GM23338 (cell line): ENCODE results near the gene SPP1. TPM values are rescaled to one million over a fixed set of nuclear protein-coding genes. Genes with fewer than 3 reads are reported as not detected.

Source experiments
- ATAC-seq: fragments of 200-7000 bp; cut with Tn5 transposase; 3 replicates; pipeline ENCODE4 v1.9.1; 2020
- DNase-seq: peaks from one replicate; pipeline ENCODE4 v3.0.0-alpha.2; 2015; ENCODE audit warnings: low spot score
- H2AFZ ChIP-seq: fragments of 200-600 bp; sonication (generic); 2 replicates; pipeline ENCODE4 v1.8.0; 2016; ENCODE audit warnings: antibody characterized with exemption, mild to moderate bottlenecking, moderate library complexity
- H3F3A ChIP-seq: fragments of 200-600 bp; sonication (generic); replicated peaks from 2 replicates; pipeline ENCODE4 v1.8.0; 2017; ENCODE audit warnings: antibody characterized with exemption, mixed run types, low read depth
- H3K27ac ChIP-seq: fragments of 200-600 bp; sonication (generic); 2 replicates; pipeline ENCODE4 v1.6.1; 2016; ENCODE audit warnings: low read depth
- H3K27me3 ChIP-seq: fragments of 200-600 bp; sonication (generic); 2 replicates; pipeline ENCODE4 v1.8.0; 2016; ENCODE audit warnings: mild to moderate bottlenecking, mixed run types, moderate library complexity; ENCODE audit not compliant: insufficient read depth
- H3K36me3 ChIP-seq: fragments of 200-600 bp; sonication (generic); 2 replicates; pipeline ENCODE4 v1.8.0; 2016; ENCODE audit warnings: mild to moderate bottlenecking; ENCODE audit not compliant: insufficient read depth
- H3K4me1 ChIP-seq: fragments of 200-600 bp; sonication (generic); 2 replicates; pipeline ENCODE4 v1.8.0; 2016; ENCODE audit warnings: mild to moderate bottlenecking, moderate library complexity; ENCODE audit not compliant: insufficient read depth
- H3K4me2 ChIP-seq: fragments of 200-600 bp; sonication (generic); 2 replicates; pipeline ENCODE4 v1.7.1; 2017; ENCODE audit warnings: mixed run types
- H3K4me3 ChIP-seq: fragments of 200-600 bp; sonication (generic); 2 replicates; pipeline ENCODE4 v1.6.1; 2016; ENCODE audit warnings: mixed run types
- H3K79me2 ChIP-seq: fragments of 200-600 bp; sonication (generic); replicated peaks from 2 replicates; pipeline ENCODE4 v1.8.0; 2017; ENCODE audit warnings: mild to moderate bottlenecking; ENCODE audit not compliant: insufficient read depth
- H3K9me2 ChIP-seq: fragments of 200-600 bp; sonication (generic); 2 replicates; pipeline ENCODE4 v1.8.0; 2017; ENCODE audit not compliant: insufficient read depth
- H4K20me1 ChIP-seq: fragments of 200-600 bp; sonication (generic); replicated peaks from 2 replicates; pipeline ENCODE4 v1.8.0; 2017; ENCODE audit warnings: mild to moderate bottlenecking; ENCODE audit not compliant: insufficient read depth
- H3K27ac Mint-ChIP-seq: 2 replicates; pipeline ENCODE4 v1.8.0; 2020; ENCODE audit warnings: inconsistent platforms, mild to moderate bottlenecking, moderate library complexity, mixed read lengths
- H3K27me3 Mint-ChIP-seq: 3 replicates; pipeline ENCODE4 v1.8.0; 2022; ENCODE audit warnings: low read depth, mild to moderate bottlenecking, moderate library complexity, mixed read lengths, inconsistent platforms; ENCODE audit not compliant: insufficient read depth, poor library complexity
- H3K36me3 Mint-ChIP-seq: 3 replicates; pipeline ENCODE4 v1.8.0; 2021; ENCODE audit warnings: low read depth, mild to moderate bottlenecking, inconsistent platforms, moderate library complexity, mixed read lengths
- H3K4me1 Mint-ChIP-seq: 3 replicates; pipeline ENCODE4 v1.8.0; 2020; ENCODE audit warnings: mild to moderate bottlenecking, inconsistent platforms, mixed read lengths
- H3K4me3 Mint-ChIP-seq: 3 replicates; pipeline ENCODE4 v1.8.0; 2021; ENCODE audit warnings: moderate library complexity, mild to moderate bottlenecking, inconsistent platforms, mixed read lengths
- H3K9me3 Mint-ChIP-seq: 3 replicates; pipeline ENCODE4 v1.8.0; 2020; ENCODE audit warnings: moderate library complexity, mild to moderate bottlenecking, inconsistent platforms, mixed read lengths
- CREB1 ChIP-seq: fragments of 250-450 bp; sonication (Bioruptor Pico); IDR thresholded peaks from 2 replicates; pipeline ENCODE4 v1.5.0; 2020; ENCODE audit warnings: low read depth, mild to moderate bottlenecking, moderate library complexity
- CTCF ChIP-seq, 2 experiments: fragments of 200-600 bp in 1 of 2; sonication (generic) in 1 of 2; conservative IDR thresholded peaks; 2 replicates each; pipeline versions ENCODE4 v1.5.1 to v1.6.1; 2016 to 2017; ENCODE audit warnings: antibody characterized with exemption in 2 of 2, low read depth in 2 of 2, mild to moderate bottlenecking in 2 of 2, moderate library complexity in 1 of 2
- EZH2 ChIP-seq: fragments of 200-600 bp; sonication (generic); IDR thresholded peaks from one replicate; pipeline ENCODE4 v1.8.0; 2017; ENCODE audit warnings: antibody characterized with exemption, mild to moderate bottlenecking, low read depth; ENCODE audit not compliant: unreplicated experiment
- EZH2phosphoT487 ChIP-seq: fragments of 200-600 bp; sonication (generic); IDR thresholded peaks from one replicate; pipeline ENCODE4 v1.8.1; 2018; ENCODE audit warnings: antibody characterized with exemption; ENCODE audit not compliant: unreplicated experiment
- JUNB ChIP-seq: IDR thresholded peaks from one replicate; pipeline ENCODE4 v1.6.1; 2016; ENCODE audit warnings: antibody characterized with exemption; ENCODE audit not compliant: unreplicated experiment
- NANOG ChIP-seq: IDR thresholded peaks from 2 replicates; pipeline ENCODE4 v1.6.1; 2016; ENCODE audit warnings: antibody characterized with exemption, borderline replicate concordance
- POLR2AphosphoS5 ChIP-seq: IDR thresholded peaks from 2 replicates; pipeline ENCODE4 v1.6.1; 2016; ENCODE audit warnings: antibody characterized with exemption, low read depth
- REST ChIP-seq: IDR thresholded peaks from one replicate; pipeline ENCODE4 v1.6.1; 2018; ENCODE audit warnings: antibody characterized with exemption; ENCODE audit not compliant: unreplicated experiment
- STAT1 ChIP-seq: IDR thresholded peaks from one replicate; pipeline ENCODE4 v1.6.1; 2016; ENCODE audit warnings: antibody characterized with exemption; ENCODE audit not compliant: unreplicated experiment
- ZNF114 ChIP-seq: fragments of 250-450 bp; sonication (Bioruptor Pico); IDR thresholded peaks from 2 replicates; pipeline ENCODE4 v1.5.0; 2020; ENCODE audit warnings: mild to moderate bottlenecking, moderate library complexity
- ZNF331 ChIP-seq: fragments of 250-450 bp; sonication (Bioruptor Pico); IDR thresholded peaks from 2 replicates; pipeline ENCODE4 v1.5.0; 2020; ENCODE audit warnings: low read depth, mild to moderate bottlenecking, moderate library complexity
- polyA plus RNA-seq: library from polyadenylated mRNA; unstranded; fragments of >200 nt; fragmentation: Nextera tagmentation; extraction: Ambion mirVana; gene quantifications from 2 replicates; pipeline ENCODE4 v1.2.1, GENCODE V29; 2016
- total RNA-seq: library from RNA; depleted of rRNA; stranded (reverse); fragments of >200 nt; shearing (Covaris generic); gene quantifications from 2 replicates; pipeline ENCODE4 v1.2.3, GENCODE V29; 2014
- TF ChIP-seq, protein P1 (sequence below): fragments of 250-450 bp; sonication (Bioruptor Pico); IDR thresholded peaks from 2 replicates; pipeline ENCODE4 v1.5.0; 2020; ENCODE audit warnings: mild to moderate bottlenecking, moderate library complexity
- TF ChIP-seq, protein P2 (sequence below): IDR thresholded peaks from 2 replicates; pipeline ENCODE4 v1.6.1; 2016; ENCODE audit warnings: antibody characterized with exemption

SPP1 gene
- total and polyA plus RNA-seq, 2 experiments from 2014 or later = 41.3 to 51.3 TPM

GRCh38 chr4:87939978-87940690 lies 35.4 kb upstream of the SPP1 start:
- Mint-ChIP-seq H3K36me3 (peaks cover 35% of the 10 kb centered on the region), H3K4me3 (no peak overlapping the region), H3K4me1 (peaks cover 27% of the 10 kb centered on the region), H3K9me3 (peaks cover 7% of the 10 kb centered on the region; the same call in 1 of the 3 replicates), H3K27me3 (peaks cover 16% of the 10 kb centered on the region), H3K27ac (no peak overlapping the region)
- DNase-seq = no peak
- peaks cover 6% of the 10 kb centered on the region; the same call in 1 of the 2 replicates for H3K36me3 ChIP-seq
- peaks cover 24% of the 10 kb centered on the region for H3K4me1 ChIP-seq
- H3K79me2 ChIP-seq = no peaks in the 10 kb centered on the region
- H4K20me1 ChIP-seq = no peaks in the 10 kb centered on the region
- no peak overlapping the region for H2AFZ ChIP-seq
- ATAC-seq = no peak
- no peaks in the 10 kb centered on the region for H3K27me3 ChIP-seq
- no peak overlapping the region for H3K4me3 ChIP-seq
- H3K9me2 ChIP-seq = no peaks in the 10 kb centered on the region; the same call in 1 of the 2 replicates
- H3K4me2 ChIP-seq = no peak overlapping the region
- TF ChIP-seq JUNB (no peak), REST (no peak), POLR2AphosphoS5 (no peak), CREB1 (no peak), EZH2phosphoT487 (no peak), STAT1 (no peak), ZNF331 (CRISPR knock-in tag) (no peak), EZH2 (no peak), CTCF (conservative IDR thresholded peaks at IDR 0.05; ENCODE audit: low read depth in 2 of 2) (no peak), NANOG (no peak), ZNF114 (CRISPR knock-in tag) (no peak)
- TF ChIP-seq, protein P1, sequence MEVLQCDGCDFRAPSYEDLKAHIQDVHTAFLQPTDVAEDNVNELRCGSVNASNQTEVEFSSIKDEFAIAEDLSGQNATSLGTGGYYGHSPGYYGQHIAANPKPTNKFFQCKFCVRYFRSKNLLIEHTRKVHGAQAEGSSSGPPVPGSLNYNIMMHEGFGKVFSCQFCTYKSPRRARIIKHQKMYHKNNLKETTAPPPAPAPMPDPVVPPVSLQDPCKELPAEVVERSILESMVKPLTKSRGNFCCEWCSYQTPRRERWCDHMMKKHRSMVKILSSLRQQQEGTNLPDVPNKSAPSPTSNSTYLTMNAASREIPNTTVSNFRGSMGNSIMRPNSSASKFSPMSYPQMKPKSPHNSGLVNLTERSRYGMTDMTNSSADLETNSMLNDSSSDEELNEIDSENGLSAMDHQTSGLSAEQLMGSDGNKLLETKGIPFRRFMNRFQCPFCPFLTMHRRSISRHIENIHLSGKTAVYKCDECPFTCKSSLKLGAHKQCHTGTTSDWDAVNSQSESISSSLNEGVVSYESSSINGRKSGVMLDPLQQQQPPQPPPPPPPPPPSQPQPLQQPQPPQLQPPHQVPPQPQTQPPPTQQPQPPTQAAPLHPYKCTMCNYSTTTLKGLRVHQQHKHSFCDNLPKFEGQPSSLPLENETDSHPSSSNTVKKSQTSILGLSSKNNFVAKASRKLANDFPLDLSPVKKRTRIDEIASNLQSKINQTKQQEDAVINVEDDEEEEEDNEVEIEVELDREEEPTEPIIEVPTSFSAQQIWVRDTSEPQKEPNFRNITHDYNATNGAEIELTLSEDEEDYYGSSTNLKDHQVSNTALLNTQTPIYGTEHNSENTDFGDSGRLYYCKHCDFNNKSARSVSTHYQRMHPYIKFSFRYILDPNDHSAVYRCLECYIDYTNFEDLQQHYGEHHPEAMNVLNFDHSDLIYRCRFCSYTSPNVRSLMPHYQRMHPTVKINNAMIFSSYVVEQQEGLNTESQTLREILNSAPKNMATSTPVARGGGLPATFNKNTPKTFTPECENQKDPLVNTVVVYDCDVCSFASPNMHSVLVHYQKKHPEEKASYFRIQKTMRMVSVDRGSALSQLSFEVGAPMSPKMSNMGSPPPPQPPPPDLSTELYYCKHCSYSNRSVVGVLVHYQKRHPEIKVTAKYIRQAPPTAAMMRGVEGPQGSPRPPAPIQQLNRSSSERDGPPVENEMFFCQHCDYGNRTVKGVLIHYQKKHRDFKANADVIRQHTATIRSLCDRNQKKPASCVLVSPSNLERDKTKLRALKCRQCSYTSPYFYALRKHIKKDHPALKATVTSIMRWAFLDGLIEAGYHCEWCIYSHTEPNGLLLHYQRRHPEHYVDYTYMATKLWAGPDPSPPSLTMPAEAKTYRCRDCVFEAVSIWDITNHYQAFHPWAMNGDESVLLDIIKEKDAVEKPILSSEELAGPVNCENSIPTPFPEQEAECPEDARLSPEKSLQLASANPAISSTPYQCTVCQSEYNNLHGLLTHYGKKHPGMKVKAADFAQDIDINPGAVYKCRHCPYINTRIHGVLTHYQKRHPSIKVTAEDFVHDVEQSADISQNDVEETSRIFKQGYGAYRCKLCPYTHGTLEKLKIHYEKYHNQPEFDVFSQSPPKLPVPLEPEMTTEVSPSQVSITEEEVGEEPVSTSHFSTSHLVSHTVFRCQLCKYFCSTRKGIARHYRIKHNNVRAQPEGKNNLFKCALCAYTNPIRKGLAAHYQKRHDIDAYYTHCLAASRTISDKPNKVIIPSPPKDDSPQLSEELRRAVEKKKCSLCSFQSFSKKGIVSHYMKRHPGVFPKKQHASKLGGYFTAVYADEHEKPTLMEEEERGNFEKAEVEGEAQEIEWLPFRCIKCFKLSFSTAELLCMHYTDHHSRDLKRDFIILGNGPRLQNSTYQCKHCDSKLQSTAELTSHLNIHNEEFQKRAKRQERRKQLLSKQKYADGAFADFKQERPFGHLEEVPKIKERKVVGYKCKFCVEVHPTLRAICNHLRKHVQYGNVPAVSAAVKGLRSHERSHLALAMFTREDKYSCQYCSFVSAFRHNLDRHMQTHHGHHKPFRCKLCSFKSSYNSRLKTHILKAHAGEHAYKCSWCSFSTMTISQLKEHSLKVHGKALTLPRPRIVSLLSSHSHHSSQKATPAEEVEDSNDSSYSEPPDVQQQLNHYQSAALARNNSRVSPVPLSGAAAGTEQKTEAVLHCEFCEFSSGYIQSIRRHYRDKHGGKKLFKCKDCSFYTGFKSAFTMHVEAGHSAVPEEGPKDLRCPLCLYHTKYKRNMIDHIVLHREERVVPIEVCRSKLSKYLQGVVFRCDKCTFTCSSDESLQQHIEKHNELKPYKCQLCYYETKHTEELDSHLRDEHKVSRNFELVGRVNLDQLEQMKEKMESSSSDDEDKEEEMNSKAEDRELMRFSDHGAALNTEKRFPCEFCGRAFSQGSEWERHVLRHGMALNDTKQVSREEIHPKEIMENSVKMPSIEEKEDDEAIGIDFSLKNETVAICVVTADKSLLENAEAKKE (CRISPR knock-in tag) = no peak
- TF ChIP-seq, protein P2, sequence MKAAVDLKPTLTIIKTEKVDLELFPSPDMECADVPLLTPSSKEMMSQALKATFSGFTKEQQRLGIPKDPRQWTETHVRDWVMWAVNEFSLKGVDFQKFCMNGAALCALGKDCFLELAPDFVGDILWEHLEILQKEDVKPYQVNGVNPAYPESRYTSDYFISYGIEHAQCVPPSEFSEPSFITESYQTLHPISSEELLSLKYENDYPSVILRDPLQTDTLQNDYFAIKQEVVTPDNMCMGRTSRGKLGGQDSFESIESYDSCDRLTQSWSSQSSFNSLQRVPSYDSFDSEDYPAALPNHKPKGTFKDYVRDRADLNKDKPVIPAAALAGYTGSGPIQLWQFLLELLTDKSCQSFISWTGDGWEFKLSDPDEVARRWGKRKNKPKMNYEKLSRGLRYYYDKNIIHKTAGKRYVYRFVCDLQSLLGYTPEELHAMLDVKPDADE = no peak
- H3K27ac ChIP-seq = no peak overlapping the region
- H3F3A ChIP-seq = peaks cover 4% of the 10 kb centered on the region; the same call in 1 of the 2 replicates
